HK-2 (cell line): ENCODE data around the gene SAMD1.

Experiments used
- DNase-seq: peaks from one replicate; pipeline ENCODE4 v3.0.0-alpha.2; 2018; ENCODE audit not compliant: unreplicated experiment

SAMD1 gene

GRCh38 chr19:14090509-14091080 is at the start of gene SAMD1:
TSS of gene SAMD1 (minus strand) at chr19:14090751.
- DNase-seq: peak; percentile 86

GRCh38 chr19:14139944-14140343 is 49.4 kb upstream of the SAMD1 start:
- DNase-seq: no peak

- DNase-seq: no peak
Observed at GRCh38 chr19:14138576-14139265, 48.2 kb upstream of the SAMD1 start.

- peak; percentile 99 for DNase-seq
Observed at GRCh38 chr19:14136509-14137281, 46.1 kb upstream of the SAMD1 start, which contains the start of gene ASF1B. TSS of gene ASF1B (minus strand) at chr19:14136589. CDS start at chr19:14136456, 133 bp downstream.

- DNase-seq: no peak
Observed at GRCh38 chr19:14135985-14136508, 45.5 kb upstream of the SAMD1 start.

GRCh38 chr19:14135355-14135754 is 44.8 kb upstream of the SAMD1 start:
- no peak for DNase-seq

- DNase-seq: no peak
Observed at GRCh38 chr19:14127929-14128509, 37.5 kb upstream of the SAMD1 start.

- DNase-seq: no peak
Observed at GRCh38 chr19:14127176-14127575, 36.6 kb upstream of the SAMD1 start.

GRCh38 chr19:14122924-14123323 is 32.4 kb upstream of the SAMD1 start:
- no peak for DNase-seq

- DNase-seq: no peak
Observed at GRCh38 chr19:14120497-14120780, 29.9 kb upstream of the SAMD1 start.

GRCh38 chr19:14119644-14120496 is 29.3 kb upstream of the SAMD1 start:
- DNase-seq: no peak

- no peak for DNase-seq
Observed at GRCh38 chr19:14119146-14119545, 28.6 kb upstream of the SAMD1 start.

- peak; percentile 71 for DNase-seq
Observed at GRCh38 chr19:14118165-14119051, 27.9 kb upstream of the SAMD1 start.

- peak; percentile 99 for DNase-seq
Observed at GRCh38 chr19:14117668-14118164, 27.2 kb upstream of the SAMD1 start, which contains the start of gene PRKACA. TSS of gene PRKACA (minus strand) at chr19:14117762. CDS start at chr19:14117547, 215 bp downstream.

GRCh38 chr19:14116918-14117578 is 26.5 kb upstream of the SAMD1 start:
- DNase-seq: no peak

GRCh38 chr19:14116525-14116917 is 26.0 kb upstream of the SAMD1 start:
- no peak for DNase-seq

GRCh38 chr19:14115756-14116155 is 25.2 kb upstream of the SAMD1 start:
- DNase-seq: no peak

GRCh38 chr19:14114854-14115253 is 24.3 kb upstream of the SAMD1 start:
- peak; percentile 37 for DNase-seq

GRCh38 chr19:14114439-14114838 is 23.9 kb upstream of the SAMD1 start:
- DNase-seq: no peak
